Astrocyte (in vitro differentiated cells and primary cell): ENCODE data around the gene AQP12B.

Experiments
- CTCF ChIP-seq: IDR thresholded peaks from 2 replicates; pipeline ENCODE4 v1.5.1; 2011; ENCODE audit warnings: low read depth, mild to moderate bottlenecking, inconsistent platforms, low read length, moderate library complexity; ENCODE audit not compliant: insufficient read depth
- EZH2 ChIP-seq: IDR thresholded peaks from 2 replicates; pipeline ENCODE4 v1.6.1; 2012; ENCODE audit warnings: mild to moderate bottlenecking, low read length, inconsistent platforms; ENCODE audit not compliant: insufficient read depth

- TF ChIP-seq CTCF (no peak), EZH2 (no peak)
Observed at GRCh38 chr2:240646900-240647502, 35.7 kb downstream of the AQP12B start.
